Glutamatergic neuron (in vitro differentiated cells): Measurements from ENCODE around the gene ADARB2. TPM values are rescaled to one million over a fixed set of nuclear protein-coding genes. Genes with fewer than 3 reads are reported as not detected.

Experiments
- DNase-seq: peaks from one replicate; pipeline ENCODE4 v3.0.0; 2022
- H3K27ac Mint-ChIP-seq: one replicate; pipeline ENCODE4 v1.8.0; 2020; ENCODE audit warnings: mild to moderate bottlenecking, mixed read lengths, inconsistent platforms; ENCODE audit not compliant: unreplicated experiment
- H3K27me3 Mint-ChIP-seq: one replicate; pipeline ENCODE4 v1.8.0; 2020; ENCODE audit warnings: mild to moderate bottlenecking, moderate library complexity, mixed read lengths, inconsistent platforms; ENCODE audit not compliant: unreplicated experiment
- H3K36me3 Mint-ChIP-seq: one replicate; pipeline ENCODE4 v1.8.0; 2020; ENCODE audit warnings: mild to moderate bottlenecking, mixed read lengths, inconsistent platforms; ENCODE audit not compliant: unreplicated experiment
- H3K4me1 Mint-ChIP-seq: one replicate; pipeline ENCODE4 v1.8.0; 2020; ENCODE audit warnings: mild to moderate bottlenecking, low read depth, mixed read lengths, inconsistent platforms; ENCODE audit not compliant: unreplicated experiment
- H3K4me3 Mint-ChIP-seq: one replicate; pipeline ENCODE4 v1.8.0; 2020; ENCODE audit warnings: mild to moderate bottlenecking, mixed read lengths, inconsistent platforms; ENCODE audit not compliant: unreplicated experiment
- H3K9me3 Mint-ChIP-seq: one replicate; pipeline ENCODE4 v1.8.0; 2020; ENCODE audit warnings: mild to moderate bottlenecking, moderate library complexity, mixed read lengths, inconsistent platforms; ENCODE audit not compliant: unreplicated experiment
- total RNA-seq: library from RNA; stranded (reverse); fragmentation: NEBNext Ultra II Directional; extraction: Animal tissue kit (Norgen Biotek cat#: 25700); gene quantifications from one replicate; pipeline ENCODE4 v1.2.1, GENCODE V29; 2021; ENCODE audit not compliant: unreplicated experiment
- TF ChIP-seq, protein P1 (sequence below): fragments of 200-600 bp; sonication (generic); IDR thresholded peaks from one replicate; pipeline ENCODE4 v1.5.0; 2021; ENCODE audit not compliant: partially characterized antibody, unreplicated experiment

ADARB2 gene
- total RNA-seq, 1 donor from 2014 or later = 20.6 TPM

DNA sequence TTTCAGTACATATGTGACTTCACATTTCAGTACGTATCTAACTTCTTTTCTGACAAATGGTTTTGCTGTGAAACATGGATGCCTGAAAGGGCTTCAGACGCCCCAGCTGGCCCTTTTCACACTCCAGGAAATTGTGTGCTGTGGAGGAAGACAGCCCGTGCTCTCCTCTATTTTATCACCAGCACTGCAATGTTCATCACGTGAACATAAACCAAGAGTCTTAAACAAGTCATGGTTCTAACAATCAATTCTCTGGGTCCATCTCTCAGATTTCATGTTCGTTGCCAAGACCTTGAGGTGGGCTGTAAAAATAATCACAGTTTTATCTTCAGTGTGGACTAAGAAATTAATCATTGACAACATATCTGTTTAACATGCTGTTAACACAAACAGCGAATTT is 539.9 kb downstream of the ADARB2 start:
- Mint-ChIP-seq H3K27me3 (peaks cover 2% of the 10 kb centered on the region), H3K36me3 (no peaks in the 10 kb centered on the region), H3K9me3 (no peaks in the 10 kb centered on the region), H3K4me1 (peaks cover 13% of the 10 kb centered on the region), H3K27ac (no peak overlapping the region), H3K4me3 (no peak overlapping the region)
- no peak for DNase-seq
- TF ChIP-seq, protein P1, sequence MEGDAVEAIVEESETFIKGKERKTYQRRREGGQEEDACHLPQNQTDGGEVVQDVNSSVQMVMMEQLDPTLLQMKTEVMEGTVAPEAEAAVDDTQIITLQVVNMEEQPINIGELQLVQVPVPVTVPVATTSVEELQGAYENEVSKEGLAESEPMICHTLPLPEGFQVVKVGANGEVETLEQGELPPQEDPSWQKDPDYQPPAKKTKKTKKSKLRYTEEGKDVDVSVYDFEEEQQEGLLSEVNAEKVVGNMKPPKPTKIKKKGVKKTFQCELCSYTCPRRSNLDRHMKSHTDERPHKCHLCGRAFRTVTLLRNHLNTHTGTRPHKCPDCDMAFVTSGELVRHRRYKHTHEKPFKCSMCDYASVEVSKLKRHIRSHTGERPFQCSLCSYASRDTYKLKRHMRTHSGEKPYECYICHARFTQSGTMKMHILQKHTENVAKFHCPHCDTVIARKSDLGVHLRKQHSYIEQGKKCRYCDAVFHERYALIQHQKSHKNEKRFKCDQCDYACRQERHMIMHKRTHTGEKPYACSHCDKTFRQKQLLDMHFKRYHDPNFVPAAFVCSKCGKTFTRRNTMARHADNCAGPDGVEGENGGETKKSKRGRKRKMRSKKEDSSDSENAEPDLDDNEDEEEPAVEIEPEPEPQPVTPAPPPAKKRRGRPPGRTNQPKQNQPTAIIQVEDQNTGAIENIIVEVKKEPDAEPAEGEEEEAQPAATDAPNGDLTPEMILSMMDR = no peak

DNA sequence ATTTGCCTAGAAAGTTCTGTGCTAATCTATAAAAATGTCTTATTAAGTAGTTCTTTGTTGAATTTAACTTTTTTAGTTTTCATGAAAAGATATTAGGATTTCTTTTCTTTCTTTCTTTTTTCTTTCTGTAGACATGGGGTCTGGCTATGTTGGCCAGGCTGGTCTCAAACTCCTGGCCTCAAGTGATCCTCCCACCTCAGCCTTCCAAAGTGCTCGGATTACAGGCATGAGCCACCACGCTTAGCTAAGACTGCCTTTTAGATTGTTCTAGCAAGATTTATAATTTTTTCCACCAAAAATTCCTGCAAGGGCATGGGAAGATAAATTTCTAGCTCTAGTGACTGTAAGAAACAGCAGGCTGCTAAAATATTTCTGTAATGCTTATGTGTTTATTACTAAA is 540.7 kb downstream of the ADARB2 start:
- Mint-ChIP-seq H3K4me3 (no peak overlapping the region), H3K9me3 (no peaks in the 10 kb centered on the region), H3K36me3 (no peaks in the 10 kb centered on the region), H3K27ac (no peak overlapping the region), H3K4me1 (peaks cover 13% of the 10 kb centered on the region), H3K27me3 (peaks cover 2% of the 10 kb centered on the region)
- DNase-seq = no peak
- TF ChIP-seq, protein P1 = no peak

DNA sequence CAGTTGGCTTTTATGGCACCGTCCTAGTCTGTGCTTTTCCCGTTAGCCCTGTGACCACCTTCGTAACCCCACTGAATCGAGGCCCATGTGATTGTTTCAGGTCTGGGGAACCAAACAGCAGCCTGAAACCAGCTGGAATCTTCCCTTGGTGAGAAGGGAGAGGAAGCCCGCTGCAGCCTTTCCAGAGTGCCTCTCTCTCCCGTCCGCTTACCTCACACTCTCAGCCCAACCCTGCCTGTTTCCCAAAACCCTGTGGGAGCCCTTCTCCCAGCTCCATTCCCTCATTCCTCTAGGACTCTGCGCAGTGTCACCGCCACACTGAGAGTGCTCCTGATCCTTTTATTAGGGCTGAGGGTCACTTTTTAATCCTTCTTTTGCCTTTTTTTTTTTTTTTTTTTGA is 541.5 kb downstream of the ADARB2 start:
- H3K27me3 Mint-ChIP-seq = peaks cover 2% of the 10 kb centered on the region
- DNase-seq = peak; percentile 9
- H3K36me3 Mint-ChIP-seq = no peaks in the 10 kb centered on the region
- no peak overlapping the region for H3K4me3 Mint-ChIP-seq
- no peak overlapping the region for H3K27ac Mint-ChIP-seq
- TF ChIP-seq, protein P1 = no peak
- H3K4me1 Mint-ChIP-seq = peaks cover 8% of the 10 kb centered on the region
- no peaks in the 10 kb centered on the region for H3K9me3 Mint-ChIP-seq

DNA sequence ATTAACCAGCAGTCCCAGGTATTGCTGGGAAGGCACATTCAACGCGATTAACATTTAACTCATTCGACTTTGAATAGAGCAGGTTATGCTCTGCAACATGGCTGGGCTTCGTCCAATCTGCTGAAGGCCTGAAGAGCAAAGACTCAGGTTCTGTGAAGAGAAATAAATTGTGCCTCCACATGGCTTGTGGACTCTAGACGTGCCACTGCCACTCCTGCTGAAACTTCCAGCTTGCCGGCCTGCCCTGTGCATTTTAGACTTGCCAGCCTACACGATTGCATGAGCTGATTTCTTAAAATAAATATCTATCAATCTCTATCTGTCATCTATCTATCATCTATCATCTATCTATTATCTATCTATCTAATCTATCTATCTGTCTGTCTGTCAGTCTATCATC is 543.2 kb downstream of the ADARB2 start:
- no peak for DNase-seq
- Mint-ChIP-seq H3K9me3 (no peaks in the 10 kb centered on the region), H3K36me3 (no peaks in the 10 kb centered on the region), H3K4me3 (no peak overlapping the region), H3K27ac (no peak overlapping the region), H3K27me3 (peaks cover 2% of the 10 kb centered on the region), H3K4me1 (no peaks in the 10 kb centered on the region)
- TF ChIP-seq, protein P1 = no peak

DNA sequence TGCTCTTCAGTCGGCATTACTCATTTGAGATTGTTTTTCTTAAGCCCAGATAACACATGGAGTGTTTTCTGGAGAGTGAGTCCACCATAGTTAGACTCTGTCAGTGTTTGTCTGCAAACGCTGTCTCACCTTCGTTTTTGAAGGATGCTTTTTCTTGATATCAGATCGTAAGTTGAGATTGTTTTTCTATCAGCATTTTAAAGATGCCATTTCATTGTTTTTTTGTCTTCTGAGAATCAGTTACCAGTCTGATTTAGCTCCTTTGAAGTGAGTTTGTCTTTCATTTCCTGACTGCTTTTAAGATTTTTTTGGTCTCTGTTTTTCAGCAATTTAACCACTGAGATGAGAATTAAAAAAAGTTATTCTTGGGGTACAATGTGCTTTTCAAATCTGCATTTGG is 543.8 kb downstream of the ADARB2 start:
- TF ChIP-seq, protein P1 = no peak
- DNase-seq = no peak
- H3K27me3 Mint-ChIP-seq = no peaks in the 10 kb centered on the region
- H3K4me3 Mint-ChIP-seq = no peak overlapping the region
- no peak overlapping the region for H3K27ac Mint-ChIP-seq
- H3K9me3 Mint-ChIP-seq = peaks cover under 1% of the 10 kb centered on the region
- H3K36me3 Mint-ChIP-seq = no peaks in the 10 kb centered on the region
- peaks cover under 1% of the 10 kb centered on the region for H3K4me1 Mint-ChIP-seq
